Choroid plexus epithelial cell (primary cell): Measurements from ENCODE around the gene POGZ.

Experiments
- DNase-seq: peaks from one replicate; pipeline ENCODE4 v3.0.0-alpha.2; 2010; ENCODE audit warnings: low read depth
- H3K4me3 ChIP-seq: 2 replicates; pipeline ENCODE4 v1.5.1; 2011; ENCODE audit warnings: low read depth, mild to moderate bottlenecking, control low read depth, low read length, moderate library complexity
- CTCF ChIP-seq: conservative IDR thresholded peaks from 2 replicates; pipeline ENCODE4 v1.5.1; 2011; ENCODE audit warnings: low read depth, mild to moderate bottlenecking, control low read depth, inconsistent platforms, low read length, moderate library complexity

POGZ gene

DNA sequence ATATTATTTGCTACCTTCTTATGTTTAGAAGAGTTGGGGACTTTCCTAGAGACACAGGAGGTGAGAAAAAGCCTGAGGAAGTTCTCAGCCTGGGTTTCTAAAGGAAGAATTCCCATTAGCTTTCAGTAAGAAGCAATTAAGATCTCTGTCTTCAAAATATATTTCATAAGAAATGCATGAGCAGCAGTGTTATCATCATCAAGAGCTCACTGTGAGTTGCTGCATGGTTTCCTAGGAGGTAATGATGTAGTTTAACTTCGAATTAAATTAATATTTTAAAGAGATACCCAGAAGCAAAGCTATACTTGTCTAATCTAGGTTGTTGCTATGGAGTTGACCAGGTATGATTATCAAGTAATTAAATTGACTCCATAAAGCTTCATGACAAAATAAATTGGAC lies 5.7 kb upstream of the POGZ start:
- no peak for TF ChIP-seq CTCF
- no peak for DNase-seq
- no peak overlapping the region for H3K4me3 ChIP-seq

DNA sequence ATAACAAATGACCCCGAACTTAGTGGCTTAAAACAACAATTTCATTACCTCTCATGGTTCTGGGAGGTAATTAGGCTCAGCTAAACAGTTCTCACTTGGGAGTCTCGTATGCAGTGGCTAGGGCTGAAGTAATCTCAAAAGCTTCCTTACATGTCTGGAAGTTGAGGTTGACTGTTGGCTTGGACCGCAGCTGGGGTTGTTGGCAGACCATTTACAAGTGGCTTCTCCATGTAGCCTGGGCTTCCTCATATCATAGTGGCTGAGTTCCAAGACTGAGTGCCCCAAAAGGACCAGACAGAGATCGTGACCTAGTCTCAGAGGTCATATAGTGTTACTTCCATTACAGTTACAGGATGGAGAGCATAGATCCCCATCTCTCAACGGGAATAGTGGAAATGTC lies 2.4 kb upstream of the POGZ start:
- H3K4me3 ChIP-seq, result no peak overlapping the region
- TF ChIP-seq CTCF, result no peak
- no peak for DNase-seq

DNA sequence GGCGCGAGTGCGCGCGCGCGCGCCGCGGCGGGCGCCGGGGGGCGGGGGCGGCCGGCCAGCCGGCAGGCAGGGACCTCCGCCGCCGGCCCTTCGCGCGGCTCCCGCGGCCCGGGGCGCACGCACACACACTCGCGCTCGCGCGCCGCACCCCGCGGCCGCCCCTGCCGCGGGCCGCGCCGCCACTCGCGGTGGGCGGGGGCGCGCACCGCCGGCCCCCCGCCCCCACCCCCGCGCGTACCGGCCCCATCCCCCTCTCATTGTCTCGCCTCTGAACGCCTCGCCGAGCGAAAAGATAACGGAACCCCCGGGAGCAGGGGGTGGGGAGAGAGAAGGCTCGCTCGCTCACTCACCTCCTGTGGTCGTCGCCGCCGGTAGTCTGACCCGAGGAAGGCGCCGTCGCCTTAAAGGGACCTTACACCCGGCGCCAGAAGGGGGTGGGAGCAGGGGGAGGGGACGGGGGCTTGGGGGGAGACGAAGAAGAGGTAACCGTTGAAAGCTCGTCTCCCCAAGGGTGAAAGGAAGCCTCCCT lies 428 bp downstream of the POGZ start:
- peak overlapping the region; percentile 76 for H3K4me3 ChIP-seq
- TF ChIP-seq CTCF, result no peak

GRCh38 chr1:151457911-151458801 lies 1.1 kb downstream of the POGZ start:
- no peak for TF ChIP-seq CTCF
- H3K4me3 ChIP-seq, result peak overlapping the region; percentile 76
- DNase-seq, result peak; percentile 89

More for the DNA sequence above, 428 bp downstream of the POGZ start:
- DNase-seq, result peak; percentile 74

GRCh38 chr1:151455966-151456365 lies 3.3 kb downstream of the POGZ start:
- TF ChIP-seq CTCF, result no peak
- H3K4me3 ChIP-seq, result no peak overlapping the region
- no peak for DNase-seq

GRCh38 chr1:151455231-151455630 lies 4.1 kb downstream of the POGZ start:
- no peak overlapping the region for H3K4me3 ChIP-seq
- DNase-seq, result no peak
- TF ChIP-seq CTCF, result no peak

GRCh38 chr1:151447696-151448095 lies 11.6 kb downstream of the POGZ start:
- DNase-seq, result no peak
- TF ChIP-seq CTCF, result no peak
- no peak overlapping the region for H3K4me3 ChIP-seq
